Fibroblast of gingiva (primary cell): ENCODE results near the gene MILR1.
"Not testable (repeated sequence)": the region's sequence is repeated elsewhere in the genome, so short reads cannot be mapped to it uniquely, and the experiment has no call there.

Experiments used
- DNase-seq: peaks from one replicate; pipeline ENCODE4 v3.0.0-alpha.2; 2011; ENCODE audit warnings: low read depth

The MILR1 gene

GRCh38 chr17:64428406-64428805 lies 20.5 kb upstream of the MILR1 start:
- no peak for DNase-seq

- DNase-seq: not testable (repeated sequence)
These were observed 18.9 kb upstream of the MILR1 start for GRCh38 chr17:64430036-64430435.

- no peak for DNase-seq
These were observed 17.4 kb upstream of the MILR1 start for GRCh38 chr17:64431534-64431933.

- DNase-seq: no peak
These were observed 10.9 kb upstream of the MILR1 start for GRCh38 chr17:64437944-64438525.

GRCh38 chr17:64439521-64439920 lies 9.4 kb upstream of the MILR1 start:
- not testable (repeated sequence) for DNase-seq

GRCh38 chr17:64439956-64440355 lies 9.0 kb upstream of the MILR1 start:
- no peak for DNase-seq

GRCh38 chr17:64441772-64442540 lies 7.0 kb upstream of the MILR1 start:
- peak; percentile 42 for DNase-seq

- no peak for DNase-seq
These were observed 6.4 kb upstream of the MILR1 start for GRCh38 chr17:64442541-64442971.

- DNase-seq: no peak
These were observed 5.7 kb upstream of the MILR1 start for GRCh38 chr17:64443086-64443760.

GRCh38 chr17:64447526-64447925 lies 1.4 kb upstream of the MILR1 start:
- DNase-seq: no peak

GRCh38 chr17:64449545-64449944 lies 630 bp downstream of the MILR1 start:
- no peak for DNase-seq

GRCh38 chr17:64455993-64456885 lies 7.3 kb downstream of the MILR1 start:
- DNase-seq: no peak

GRCh38 chr17:64457156-64457555 lies 8.2 kb downstream of the MILR1 start:
- DNase-seq: peak; percentile 23

- DNase-seq: no peak
These were observed 9.8 kb downstream of the MILR1 start for GRCh38 chr17:64458756-64459155.

GRCh38 chr17:64459284-64459747 lies 10.4 kb downstream of the MILR1 start:
- no peak for DNase-seq

GRCh38 chr17:64459818-64460217 lies 10.9 kb downstream of the MILR1 start:
- not testable (repeated sequence) for DNase-seq

- DNase-seq: no peak
These were observed 12.0 kb downstream of the MILR1 start for GRCh38 chr17:64460955-64461354.

- no peak for DNase-seq
These were observed 12.9 kb downstream of the MILR1 start for GRCh38 chr17:64461788-64462187.

- no peak for DNase-seq
These were observed 17.3 kb downstream of the MILR1 start for GRCh38 chr17:64466019-64466735.

GRCh38 chr17:64466834-64467233 lies 17.9 kb downstream of the MILR1 start:
- not testable (repeated sequence) for DNase-seq

GRCh38 chr17:64470625-64471024 lies 21.7 kb downstream of the MILR1 start:
- DNase-seq: no peak
